CD14-positive monocyte (primary cell): Measurements from ENCODE around the gene CNTLN. TPM values are rescaled to one million over a fixed set of nuclear protein-coding genes. Genes with fewer than 3 reads are reported as not detected.

Experiments used
- DNase-seq, 3 donors: peaks; one replicate each; pipeline ENCODE4 v3.0.0-alpha.2; 2011 to 2022
- H2AFZ ChIP-seq: 2 replicates; pipeline ENCODE4 v1.6.0; 2012; ENCODE audit warnings: mild to moderate bottlenecking, low read depth, low read length, inconsistent platforms; ENCODE audit not compliant: insufficient read depth, poor library complexity, severe bottlenecking
- H3K27ac ChIP-seq, 2 donors: 1 replicate in 1 of 2; 2 replicates in 1 of 2; pipeline ENCODE4 v1.5.1; 2012 to 2013; ENCODE audit warnings: low read length in 2 of 2, control low read depth in 1 of 2, inconsistent platforms in 1 of 2, low read depth in 1 of 2, mild to moderate bottlenecking in 1 of 2
- H3K27me3 ChIP-seq, 2 donors: one replicate each; pipeline versions ENCODE4 v1.6.0 to v1.6.1; 2011 to 2013; ENCODE audit warnings: low read length in 2 of 2; ENCODE audit not compliant: control insufficient read depth in 2 of 2, insufficient read depth in 2 of 2
- H3K36me3 ChIP-seq, 2 donors: replicated peaks in 1 of 2; 1 replicate in 1 of 2; 2 replicates in 1 of 2; pipeline versions ENCODE4 v1.5.1 to v1.6.1; 2012 to 2013; ENCODE audit warnings: low read length in 2 of 2, control low read depth in 1 of 2, inconsistent platforms in 1 of 2, mild to moderate bottlenecking in 1 of 2; ENCODE audit not compliant: insufficient read depth in 2 of 2, control insufficient read depth in 1 of 2
- H3K4me1 ChIP-seq, 2 donors: 1 replicate in 1 of 2; 2 replicates in 1 of 2; pipeline versions ENCODE4 v1.5.1 to v1.6.1; 2012 to 2013; ENCODE audit warnings: low read length in 2 of 2, control low read depth in 1 of 2, inconsistent platforms in 1 of 2, mild to moderate bottlenecking in 1 of 2, moderate library complexity in 1 of 2; ENCODE audit not compliant: insufficient read depth in 2 of 2, control insufficient read depth in 1 of 2
- H3K4me2 ChIP-seq: replicated peaks from 2 replicates; pipeline ENCODE3; 2012; ENCODE audit warnings: low read length, moderate library complexity, mild to moderate bottlenecking; ENCODE audit not compliant: poor library complexity, severe bottlenecking; ENCODE audit errors: extremely low read depth
- H3K4me3 ChIP-seq, 3 experiments: fragments of 200-600 bp in 1 of 3; sonication (generic) in 1 of 3; replicated peaks in 1 of 3; 1 replicate in 2 of 3; 2 replicates in 1 of 3; pipeline ENCODE4 v1.5.1; 2011 to 2013; ENCODE audit warnings: low read length in 3 of 3, mild to moderate bottlenecking in 3 of 3, control low read depth in 2 of 3, low read depth in 2 of 3, inconsistent platforms in 1 of 3, moderate library complexity in 1 of 3
- H3K79me2 ChIP-seq: 2 replicates; pipeline ENCODE4 v1.6.0; 2012; ENCODE audit warnings: mild to moderate bottlenecking, control low read depth, inconsistent platforms, low read length, moderate library complexity; ENCODE audit not compliant: insufficient read depth
- H3K9ac ChIP-seq: 2 replicates; pipeline ENCODE4 v1.6.0; 2017; ENCODE audit warnings: low read length, mild to moderate bottlenecking; ENCODE audit not compliant: insufficient read depth, poor library complexity, severe bottlenecking
- H3K9me3 ChIP-seq, 2 donors: replicated peaks in 1 of 2; 1 replicate in 1 of 2; 2 replicates in 1 of 2; pipeline versions ENCODE4 v1.5.1 to v1.6.1; 2012 to 2013; ENCODE audit warnings: low read length in 2 of 2, control low read depth in 1 of 2; ENCODE audit not compliant: control insufficient read depth in 1 of 2, insufficient read depth in 1 of 2
- H4K20me1 ChIP-seq: 2 replicates; pipeline ENCODE4 v1.6.0; 2012; ENCODE audit warnings: mild to moderate bottlenecking, low read length, control low read depth, moderate library complexity; ENCODE audit not compliant: insufficient read depth
- H3K27ac Mint-ChIP-seq, 7 donors: one replicate each; pipeline ENCODE4 v1.8.0; 2020; ENCODE audit warnings: mild to moderate bottlenecking in 7 of 7, mixed read lengths in 7 of 7, moderate library complexity in 6 of 7, inconsistent platforms in 2 of 7
- H3K27me3 Mint-ChIP-seq, 3 donors: one replicate each; pipeline ENCODE4 v1.8.0; 2021 to 2022; ENCODE audit warnings: low read depth in 3 of 3, mild to moderate bottlenecking in 3 of 3, mixed read lengths in 3 of 3, moderate library complexity in 3 of 3, inconsistent platforms in 1 of 3
- H3K36me3 Mint-ChIP-seq, 2 donors: one replicate each; pipeline ENCODE4 v1.8.0; 2020; ENCODE audit warnings: mixed read lengths in 2 of 2, inconsistent platforms in 1 of 2, mild to moderate bottlenecking in 1 of 2
- H3K4me1 Mint-ChIP-seq: one replicate; pipeline ENCODE4 v1.8.0; 2020; ENCODE audit warnings: mild to moderate bottlenecking, mixed read lengths
- H3K4me3 Mint-ChIP-seq, 2 donors: one replicate each; pipeline ENCODE4 v1.8.0; 2020; ENCODE audit warnings: mild to moderate bottlenecking in 2 of 2, mixed read lengths in 2 of 2, moderate library complexity in 1 of 2
- H3K9me3 Mint-ChIP-seq, 7 donors: one replicate each; pipeline ENCODE4 v1.8.0; 2020 to 2022; ENCODE audit warnings: mixed read lengths in 7 of 7, mild to moderate bottlenecking in 6 of 7, moderate library complexity in 6 of 7, inconsistent platforms in 2 of 7
- CTCF ChIP-seq: fragments of 200-600 bp; IDR thresholded peaks from one replicate; pipeline ENCODE4 v1.8.0; 2022; ENCODE audit warnings: antibody characterized with exemption, mild to moderate bottlenecking
- WGBS: methylation state at CpG from one replicate; pipeline ENCODE4 v1.1.5; 2013; ENCODE audit warnings: missing lambda C conversion rate; ENCODE audit not compliant: insufficient coverage; 5-methylcytosine and 5-hydroxymethylcytosine counted together
- intact Hi-C, 2 donors: fragments of 100-400 bp; cut with micrococcal nuclease; formaldehyde crosslinking; loops; one replicate each; pipeline versions ENCODE4 v1.15.0 to v1.15.1; 2023
- polyA plus RNA-seq, 3 donors: library from polyadenylated mRNA; depleted of rRNA in 1 of 3; unstranded in 2 of 3; stranded (reverse) in 1 of 3; fragments of 300-500 nt in 2 of 3; fragments of >200 nt in 1 of 3; fragmentation: Illumina TruSeq in 2 of 3; gene quantifications; 1 replicate in 2 of 3; 2 replicates in 1 of 3; pipeline ENCODE4 v1.2.3, GENCODE V29; 2012 to 2021

The CNTLN gene
- polyA plus RNA-seq, 3 donors = 2.2 to 5.6 (median 4.0) TPM

- H3K27ac ChIP-seq = no peak overlapping the region
- peaks cover 46% of the 10 kb centered on the region for H3K79me2 ChIP-seq
- H3K27me3 Mint-ChIP-seq = no peaks in the 10 kb centered on the region
- H3K4me1 Mint-ChIP-seq = no peaks in the 10 kb centered on the region
- H3K36me3 Mint-ChIP-seq = peaks cover 13 to 42% of the 10 kb centered on the region in 2 donors
- no peaks in the 10 kb centered on the region for H3K27me3 ChIP-seq
- no peak overlapping the region for H3K4me3 ChIP-seq
- no peak overlapping the region for H2AFZ ChIP-seq
- H3K4me1 ChIP-seq = no peaks in the 10 kb centered on the region
- peaks cover 0 to 18% of the 10 kb centered on the region in 2 donors for H3K36me3 ChIP-seq
- H3K9me3 Mint-ChIP-seq = peaks cover 39 to 61% (median 49%) of the 10 kb centered on the region in 7 donors
- 100% methylated on average over 4 of the region's 8 CpGs for WGBS
- H3K27ac Mint-ChIP-seq = no peak overlapping the region
- no peaks in the 10 kb centered on the region for H4K20me1 ChIP-seq
- H3K4me2 ChIP-seq = no peak overlapping the region
- H3K4me3 Mint-ChIP-seq = no peak overlapping the region
- DNase-seq = no peak
- no peak for TF ChIP-seq CTCF
- no peak overlapping the region for H3K9ac ChIP-seq
- peaks cover 28 to 32% of the 10 kb centered on the region in 2 donors for H3K9me3 ChIP-seq
- intact Hi-C loops = no loop called here
These were observed 69.8 kb downstream of the CNTLN start for GRCh38 chr9:17204611-17205152.

GRCh38 chr9:17216011-17216410 lies 81.2 kb downstream of the CNTLN start:
- Histone ChIP-seq H3K27ac (no peak overlapping the region), H3K9ac (no peak overlapping the region), H4K20me1 (no peaks in the 10 kb centered on the region), H3K9me3 (peaks cover 0 to 4% of the 10 kb centered on the region in 2 donors), H2AFZ (no peak overlapping the region), H3K27me3 (no peaks in the 10 kb centered on the region), H3K79me2 (peaks cover 13% of the 10 kb centered on the region), H3K36me3 (no peaks in the 10 kb centered on the region), H3K4me2 (no peak overlapping the region), H3K4me3 (no peak overlapping the region), H3K4me1 (no peaks in the 10 kb centered on the region)
- intact Hi-C loops = no loop called here
- peaks cover 8 to 31% (median 20%) of the 10 kb centered on the region in 7 donors for H3K9me3 Mint-ChIP-seq
- H3K4me1 Mint-ChIP-seq = peaks cover 5% of the 10 kb centered on the region
- TF ChIP-seq CTCF = no peak
- H3K36me3 Mint-ChIP-seq = peaks cover 0 to 8% of the 10 kb centered on the region in 2 donors
- 88% methylated on average over 2 of the region's 3 CpGs for WGBS
- no peaks in the 10 kb centered on the region for H3K27me3 Mint-ChIP-seq
- H3K4me3 Mint-ChIP-seq = no peak overlapping the region
- no peak overlapping the region for H3K27ac Mint-ChIP-seq
- no peak for DNase-seq
